ENCODE results near the gene LSS. TPM values are rescaled to one million over a fixed set of nuclear protein-coding genes. Genes with fewer than 3 reads are reported as not detected.

LSS gene
- total and polyA plus RNA-seq, 2 of the 4 experiments (the other 2 are of a cell fraction), result 43.4 to 58.1 TPM

Other genes starting within 250 kb of the LSS start
- gene COL6A1, start 247.0 kb downstream of the LSS start, total RNA-seq (2012; rRNA removed), result 173 and 186 TPM in 2 replicates
- 1,556 and 1,578 TPM in 2 replicates for gene COL6A1, start 247.0 kb downstream of the LSS start, polyA plus RNA-seq (2012; rRNA removed)
- gene COL6A2, start 130.7 kb downstream of the LSS start, total RNA-seq (2012; rRNA removed), result 208 and 222 TPM in 2 replicates
- 1,065 and 1,165 TPM in 2 replicates for gene COL6A2, start 130.7 kb downstream of the LSS start, polyA plus RNA-seq (2012; rRNA removed)
- not detected in 2 replicates for gene FTCD, start 73.2 kb downstream of the LSS start, total RNA-seq (2012; rRNA removed)
- 0.19 and 0.55 TPM in 2 replicates for gene FTCD, start 73.2 kb downstream of the LSS start, polyA plus RNA-seq (2012; rRNA removed)
- gene SPATC1L, start 44.3 kb downstream of the LSS start, total RNA-seq (2012; rRNA removed), result 3.1 and 3.8 TPM in 2 replicates
- 17.2 and 23.4 TPM in 2 replicates for gene SPATC1L, start 44.3 kb downstream of the LSS start, polyA plus RNA-seq (2012; rRNA removed)
- gene MCM3AP, start 56.8 kb upstream of the LSS start, total RNA-seq (2012; rRNA removed), result 63.1 and 67.5 TPM in 2 replicates
- 40.3 and 46.5 TPM in 2 replicates for gene MCM3AP, start 56.8 kb upstream of the LSS start, polyA plus RNA-seq (2012; rRNA removed)
- gene YBEY, start 57.6 kb upstream of the LSS start, total RNA-seq (2012; rRNA removed), result 5.9 and 7.8 TPM in 2 replicates
- 22.1 and 26.2 TPM in 2 replicates for gene YBEY, start 57.6 kb upstream of the LSS start, polyA plus RNA-seq (2012; rRNA removed)
- 2.5 and 2.7 TPM in 2 replicates for gene C21orf58, start 95.1 kb upstream of the LSS start, total RNA-seq (2012; rRNA removed)
- gene C21orf58, start 95.1 kb upstream of the LSS start, polyA plus RNA-seq (2012; rRNA removed), result 5.3 and 6.2 TPM in 2 replicates
- gene PCNT, start 95.4 kb upstream of the LSS start, total RNA-seq (2012; rRNA removed), result 10.0 and 14.2 TPM in 2 replicates
- gene PCNT, start 95.4 kb upstream of the LSS start, polyA plus RNA-seq (2012; rRNA removed), result 19.4 and 19.5 TPM in 2 replicates
- 17.9 and 19.4 TPM in 2 replicates for gene DIP2A, start 230.1 kb upstream of the LSS start, total RNA-seq (2012; rRNA removed)
- 22.7 and 24.3 TPM in 2 replicates for gene DIP2A, start 230.1 kb upstream of the LSS start, polyA plus RNA-seq (2012; rRNA removed)